Measurements from ENCODE around the gene GNAT1.
A peak's percentile ranks its signal among the peaks of the same experiment; 100 is the strongest.

DNA sequence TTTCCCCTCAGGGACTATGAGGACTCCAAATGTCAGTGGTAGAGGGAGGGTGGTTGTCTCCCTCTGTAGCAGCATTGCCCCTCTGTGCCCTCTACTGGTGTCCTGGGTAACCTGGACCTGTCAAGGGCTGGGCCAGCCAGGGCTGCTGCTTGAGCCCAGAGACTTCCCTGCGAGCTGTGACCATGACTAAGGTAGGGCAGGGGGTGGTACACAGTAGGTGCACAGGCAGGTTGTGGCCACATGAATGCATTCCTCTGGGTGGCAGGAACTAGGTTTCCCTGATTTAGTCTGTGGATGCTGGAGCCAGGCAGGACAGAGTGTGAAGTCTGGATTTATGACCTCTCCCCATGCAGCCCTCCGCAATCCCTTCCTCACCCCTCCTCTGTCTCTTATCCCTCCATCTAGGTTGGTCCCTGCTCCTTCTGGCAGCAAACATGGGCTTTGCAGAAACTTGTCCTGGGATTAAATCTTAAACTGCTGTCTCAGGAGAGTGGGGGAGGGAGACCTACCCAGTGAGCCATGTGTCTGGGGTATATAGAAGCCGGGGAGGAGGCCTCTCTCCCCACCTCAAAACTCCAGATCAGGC, 45.0 kb upstream of the GNAT1 start:
- TF ChIP-seq CTCF (conservative IDR thresholded peaks at IDR 0.05; ENCODE audit: low read depth, low read length) (0 out of 2 replicates have a peak, but pooled peaks have one; percentile 26), EZH2phosphoT487 (IDR thresholded peaks at IDR 0.05; ENCODE audit: borderline replicate concordance, low read length) (no peak), EZH2 (IDR thresholded peaks at IDR 0.05; ENCODE audit: low read length, unreplicated experiment) (no peak)
